Ureter (tissue), 1 donor: ENCODE measurements around the gene ORM2. TPM values are rescaled to one million over a fixed set of nuclear protein-coding genes. Genes with fewer than 3 reads are reported as not detected.
A peak's percentile ranks its signal among the peaks of the same experiment; 100 is the strongest.
"Not testable (repeated sequence)": the region's sequence is repeated elsewhere in the genome, so short reads cannot be mapped to it uniquely, and the experiment has no call there.

ENCODE experiments used
- DNase-seq: peaks from one replicate; pipeline ENCODE4 v3.0.0-alpha.2; 2020; ENCODE audit warnings: low spot score
- total RNA-seq: library from RNA; stranded (reverse); gene quantifications from one replicate; pipeline ENCODE4 v1.2.4, GENCODE V29; 2023
- donor health status: DM: yes; HTN: yes; CAD: no.

The ORM2 gene
- total RNA-seq, result not detected

- not testable (repeated sequence) for DNase-seq
Measured at GRCh38 chr9:114329625-114330022, at the start of gene ORM2. ORM2 (plus strand) TSS chr9:114329869; CDS start chr9:114329905, 36 bp downstream.

- no peak for DNase-seq
Measured at GRCh38 chr9:114280636-114281472, 48.8 kb upstream of the ORM2 start.

GRCh38 chr9:114281473-114282103 is 48.1 kb upstream of the ORM2 start:
- peak; percentile 67 for DNase-seq

- no peak for DNase-seq
Measured at GRCh38 chr9:114282104-114282485, 47.6 kb upstream of the ORM2 start.

- DNase-seq, result no peak
Measured at GRCh38 chr9:114282507-114282906, 47.2 kb upstream of the ORM2 start.

GRCh38 chr9:114282926-114283325 is 46.7 kb upstream of the ORM2 start:
- DNase-seq, result no peak

GRCh38 chr9:114283551-114284111 is 46.0 kb upstream of the ORM2 start:
- DNase-seq, result no peak

- no peak for DNase-seq
Measured at GRCh38 chr9:114284316-114285060, 45.2 kb upstream of the ORM2 start.

- no peak for DNase-seq
Measured at GRCh38 chr9:114285166-114285867, 44.4 kb upstream of the ORM2 start.

GRCh38 chr9:114286146-114286679 is 43.5 kb upstream of the ORM2 start:
- DNase-seq, result no peak

GRCh38 chr9:114287001-114287762 is 42.5 kb upstream of the ORM2 start:
- DNase-seq, result no peak

- DNase-seq, result no peak
Measured at GRCh38 chr9:114287763-114288192, 41.9 kb upstream of the ORM2 start.

GRCh38 chr9:114288193-114289091 is 41.2 kb upstream of the ORM2 start:
- DNase-seq, result no peak

- DNase-seq, result no peak
Measured at GRCh38 chr9:114289106-114289505, 40.6 kb upstream of the ORM2 start.

- no peak for DNase-seq
Measured at GRCh38 chr9:114289571-114290481, 39.8 kb upstream of the ORM2 start.

- no peak for DNase-seq
Measured at GRCh38 chr9:114290561-114290986, 39.1 kb upstream of the ORM2 start.

GRCh38 chr9:114291064-114291474 is 38.6 kb upstream of the ORM2 start:
- DNase-seq, result peak; percentile 80

GRCh38 chr9:114291886-114292590 is 37.6 kb upstream of the ORM2 start:
- peak; percentile 30 for DNase-seq
